K562 (cell line): ENCODE measurements around the gene TBC1D2B. TPM values are rescaled to one million over a fixed set of nuclear protein-coding genes. Genes with fewer than 3 reads are reported as not detected.

Experiments
- ATAC-seq: fragments of 200-7000 bp; cut with Tn5 transposase; 3 replicates; pipeline ENCODE4 v1.9.1; 2020; ENCODE audit warnings: moderate library complexity
- BruUV-seq: library from RNA; stranded (reverse); fragments of 400-500 nt; replicated peaks from 2 replicates; lab custom pipeline; 2021; lab: Mats Ljungman, UMichigan
- CTCF ChIA-PET: fragments of 300-600 bp; formaldehyde crosslinking; extraction: SDS; loops from one replicate; lab custom pipeline; 2021; ENCODE audit warnings: low intra/inter-chr PET ratio; lab: Yijun Ruan, JAX
- POLR2A ChIA-PET: fragments of 300-600, 350-650 bp; sonication (Branson Sonifier 250); formaldehyde crosslinking; extraction: SDS; loops from one replicate; lab custom pipeline; 2021; ENCODE audit warnings: antibody characterized with exemption, inconsistent platforms; lab: Yijun Ruan, JAX
- DNase-seq, 4 experiments: peaks; one replicate each; pipeline versions ENCODE4 v3.0.0 to v3.0.0-alpha.2; 2011 to 2018; ENCODE audit warnings: low spot score in 3 of 4, mixed read lengths in 3 of 4; ENCODE audit errors: extremely low read depth in 1 of 4
- FAIRE-seq: peaks from 2 replicates; lab custom pipeline; 2011; peaks lifted over from hg19 to GRCh38; lab: Jason Lieb, UNC
- H2AFZ ChIP-seq: 2 replicates; pipeline ENCODE4 v1.6.0; 2011; ENCODE audit warnings: low read depth, low read length, control low read depth, inconsistent platforms
- H3K27ac ChIP-seq: fragments of 200-600 bp; 3 replicates; pipeline ENCODE4 v1.8.0; 2011; ENCODE audit warnings: low read depth, mild to moderate bottlenecking, control low read depth, inconsistent platforms, low read length, moderate library complexity, mixed read lengths; ENCODE audit errors: extremely low read depth
- H3K27me3 ChIP-seq, 2 experiments: fragments of 300-600 bp in 1 of 2; 2 replicates in 1 of 2; 3 replicates in 1 of 2; pipeline versions ENCODE4 v1.6.0 to v1.8.0; 2011; ENCODE audit warnings: inconsistent platforms in 2 of 2, low read length in 2 of 2, mild to moderate bottlenecking in 1 of 2, mixed read lengths in 1 of 2, moderate library complexity in 1 of 2; ENCODE audit not compliant: control insufficient read depth in 2 of 2, insufficient read depth in 2 of 2
- H3K36me3 ChIP-seq: fragments of 300-600 bp; 3 replicates; pipeline ENCODE4 v1.8.0; 2011; ENCODE audit warnings: mild to moderate bottlenecking, low read length, inconsistent platforms; ENCODE audit not compliant: control insufficient read depth, insufficient read depth
- H3K4me1 ChIP-seq, 2 experiments: fragments of 200-600 bp in 1 of 2; replicated peaks in 1 of 2; 2 replicates in 1 of 2; 3 replicates in 1 of 2; pipeline versions ENCODE4 v1.5.1 to v1.8.0; 2011; ENCODE audit warnings: inconsistent platforms in 2 of 2, low read length in 2 of 2, mild to moderate bottlenecking in 1 of 2, mixed read lengths in 1 of 2, moderate library complexity in 1 of 2; ENCODE audit not compliant: control insufficient read depth in 2 of 2, insufficient read depth in 2 of 2
- H3K4me2 ChIP-seq: 2 replicates; pipeline ENCODE4 v1.6.1; 2011; ENCODE audit warnings: low read length, control low read depth, inconsistent platforms, mixed read lengths; ENCODE audit not compliant: insufficient read depth
- H3K4me3 ChIP-seq: fragments of 200-600 bp; sonication (generic), shearing (Covaris generic); 2 replicates; pipeline ENCODE4 v1.5.1; 2016; ENCODE audit warnings: control low read depth, inconsistent platforms
- H3K79me2 ChIP-seq: fragments of 200-600 bp; 3 replicates; pipeline ENCODE4 v1.8.0; 2011; ENCODE audit warnings: low read length, inconsistent platforms; ENCODE audit not compliant: control insufficient read depth, insufficient read depth
- H3K9ac ChIP-seq, 2 experiments: 2 replicates each; pipeline versions ENCODE4 v1.6.0 to v1.6.1; 2011; ENCODE audit warnings: low read depth in 2 of 2, low read length in 2 of 2, control low read depth in 1 of 2, inconsistent platforms in 1 of 2, mild to moderate bottlenecking in 1 of 2, mixed read lengths in 1 of 2; ENCODE audit not compliant: insufficient read depth in 1 of 2
- H3K9me1 ChIP-seq: one replicate; pipeline ENCODE4 v1.6.0; 2011; ENCODE audit warnings: inconsistent platforms, mild to moderate bottlenecking, low read length, moderate library complexity; ENCODE audit not compliant: control insufficient read depth, insufficient read depth
- H3K9me3 ChIP-seq: replicated peaks from 2 replicates; pipeline ENCODE4 v1.5.1; 2011; ENCODE audit warnings: low read depth, low read length, inconsistent platforms; ENCODE audit not compliant: control insufficient read depth, insufficient read depth
- H4K20me1 ChIP-seq: replicated peaks from 2 replicates; pipeline ENCODE4 v1.6.1; 2011; ENCODE audit warnings: low read length, inconsistent platforms, mixed read lengths; ENCODE audit not compliant: control insufficient read depth, insufficient read depth
- CREM ChIP-seq: IDR thresholded peaks from 2 replicates; pipeline ENCODE4 v1.6.1; 2014; ENCODE audit warnings: antibody characterized with exemption, low read depth
- WGBS: fragments of 100-300 bp; shearing (Covaris generic); methylation state at CpG from one replicate; pipeline ENCODE4 v1.1.6; 2016; ENCODE audit warnings: low coverage, mixed read lengths; ENCODE audit not compliant: insufficient coverage; ENCODE audit errors: missing lambda C conversion rate; 5-methylcytosine and 5-hydroxymethylcytosine counted together
- in situ Hi-C: fragments of 300-500 bp; cut with MboI; formaldehyde crosslinking; loops from 4 replicates; pipeline ENCODE4 v1.15.0; 2018; ENCODE audit warnings: inconsistent platforms, mixed read lengths
- intact Hi-C: fragments of 100-400 bp; cut with micrococcal nuclease; formaldehyde crosslinking; loops from 2 replicates; pipeline ENCODE4 v1.14.2; 2022
- polyA plus RNA-seq, 8 experiments: library from polyadenylated mRNA; depleted of rRNA in 4 of 8; stranded (reverse) in 5 of 8; unstranded in 3 of 8; fragments of >200 nt; fragmentation: Nextera tagmentation in 2 of 8; fragmentation: Illumina TruSeq in 1 of 8; extraction: Ambion mirVana in 2 of 8; extraction: Trizol in 1 of 8; gene quantifications; 2 replicates each; pipeline versions ENCODE4 v1.2.1 to v1.2.3, GENCODE V29; 2011 to 2014; ENCODE audit warnings: inconsistent platforms in 1 of 8, missing spikeins in 1 of 8
- total RNA-seq, 7 experiments: library from RNA; depleted of rRNA in 6 of 7; stranded (reverse); fragments of >200 nt in 6 of 7; fragmentation: Illumina TruSeq in 2 of 7; extraction: Trizol in 2 of 7; gene quantifications; 2 replicates each; pipeline versions ENCODE4 v1.2.1 to v1.2.3, GENCODE V29; 2011 to 2021; ENCODE audit warnings: low replicate concordance in 1 of 7
- TF ChIP-seq, protein P1 (sequence below): sonication (generic); formaldehyde crosslinking; IDR thresholded peaks from 2 replicates; pipeline ENCODE4 v1.8.1; 2023; ENCODE audit warnings: mild to moderate bottlenecking, missing genetic modification reagents
- TF ChIP-seq, protein P2 (sequence below), 2 experiments: IDR thresholded peaks; 2 replicates each; pipeline ENCODE4 v1.6.1; 2011; ENCODE audit warnings: borderline replicate concordance in 1 of 2, control low read depth in 1 of 2, low read depth in 1 of 2, low read length in 1 of 2, mild to moderate bottlenecking in 1 of 2, mixed read lengths in 1 of 2, moderate library complexity in 1 of 2; ENCODE audit not compliant: insufficient read depth in 1 of 2, insufficient read length in 1 of 2, poor library complexity in 1 of 2, severe bottlenecking in 1 of 2; ENCODE audit errors: extremely low read depth in 1 of 2
- TF ChIP-seq, protein P3 (sequence below): sonication (generic); formaldehyde crosslinking; IDR thresholded peaks from 2 replicates; pipeline ENCODE4 v1.5.0; 2020; ENCODE audit warnings: missing genetic modification reagents
- TF ChIP-seq, protein P4 (sequence below): sonication (generic); formaldehyde crosslinking; IDR thresholded peaks from 2 replicates; pipeline ENCODE4 v1.8.0; 2022; ENCODE audit warnings: mild to moderate bottlenecking, missing genetic modification reagents

Gene TBC1D2B
- total and polyA plus RNA-seq, 9 of the 15 experiments (the other 6 are each of a cell fraction or from before 2014, with no cell fraction given), result 0.15 to 16.3 (median 8.9) TPM

DNA sequence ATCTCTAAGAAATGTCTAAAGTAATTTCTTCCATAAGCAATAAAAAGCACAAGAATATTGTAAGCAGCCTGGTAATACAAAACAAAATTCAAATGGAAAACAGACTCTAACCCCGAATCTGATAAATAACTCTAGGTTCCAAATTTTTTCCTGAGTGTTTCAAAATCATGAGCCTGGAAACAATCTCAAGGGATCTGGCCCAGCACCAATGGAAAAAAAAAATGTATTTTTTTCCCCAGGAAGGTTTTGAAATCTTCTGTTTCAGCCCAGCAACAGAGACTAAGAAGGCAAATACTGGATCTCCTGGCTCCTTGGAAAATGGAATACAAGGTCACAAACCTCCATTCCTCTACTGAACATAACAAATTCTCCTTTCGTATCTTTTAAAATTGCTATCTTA, 13.0 kb downstream of the TBC1D2B start:
- Histone ChIP-seq H3K4me3 (no peak overlapping the region), H3K9me3 (no peaks in the 10 kb centered on the region), H3K4me2 (no peak overlapping the region), H2AFZ (no peak overlapping the region), H3K27ac (no peak overlapping the region), H3K4me1 (peaks cover 0 to 29% of the 10 kb centered on the region in 2 experiments; a peak in 4 of 5 replicates), H3K27me3 (no peaks in the 10 kb centered on the region), H3K36me3 (no peaks in the 10 kb centered on the region), H3K79me2 (peaks cover 22% of the 10 kb centered on the region; the same call in 2 of the 3 replicates), H4K20me1 (peaks cover 10% of the 10 kb centered on the region), H3K9ac (no peak overlapping the region), H3K9me1 (no peaks in the 10 kb centered on the region)
- BruUV-seq, result no TSS peak
- ChIA-PET CTCF (no interaction called here), POLR2A (no interaction called here)
- intact Hi-C loops (no loop called here), in situ Hi-C loops (no loop called here)
- no peak for FAIRE-seq
- no peak for ATAC-seq
- TF ChIP-seq CREM, result no peak
- TF ChIP-seq, protein P1, sequence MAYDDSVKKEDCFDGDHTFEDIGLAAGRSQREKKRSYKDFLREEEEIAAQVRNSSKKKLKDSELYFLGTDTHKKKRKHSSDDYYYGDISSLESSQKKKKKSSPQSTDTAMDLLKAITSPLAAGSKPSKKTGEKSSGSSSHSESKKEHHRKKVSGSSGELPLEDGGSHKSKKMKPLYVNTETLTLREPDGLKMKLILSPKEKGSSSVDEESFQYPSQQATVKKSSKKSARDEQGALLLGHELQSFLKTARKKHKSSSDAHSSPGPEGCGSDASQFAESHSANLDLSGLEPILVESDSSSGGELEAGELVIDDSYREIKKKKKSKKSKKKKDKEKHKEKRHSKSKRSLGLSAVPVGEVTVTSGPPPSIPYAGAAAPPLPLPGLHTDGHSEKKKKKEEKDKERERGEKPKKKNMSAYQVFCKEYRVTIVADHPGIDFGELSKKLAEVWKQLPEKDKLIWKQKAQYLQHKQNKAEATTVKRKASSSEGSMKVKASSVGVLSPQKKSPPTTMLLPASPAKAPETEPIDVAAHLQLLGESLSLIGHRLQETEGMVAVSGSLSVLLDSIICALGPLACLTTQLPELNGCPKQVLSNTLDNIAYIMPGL, result no peak
- TF ChIP-seq, protein P2, sequence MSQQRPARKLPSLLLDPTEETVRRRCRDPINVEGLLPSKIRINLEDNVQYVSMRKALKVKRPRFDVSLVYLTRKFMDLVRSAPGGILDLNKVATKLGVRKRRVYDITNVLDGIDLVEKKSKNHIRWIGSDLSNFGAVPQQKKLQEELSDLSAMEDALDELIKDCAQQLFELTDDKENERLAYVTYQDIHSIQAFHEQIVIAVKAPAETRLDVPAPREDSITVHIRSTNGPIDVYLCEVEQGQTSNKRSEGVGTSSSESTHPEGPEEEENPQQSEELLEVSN (IDR thresholded peaks at IDR 0.05; ENCODE audit: borderline replicate concordance in 1 of 2, extremely low read depth in 1 of 2, insufficient read depth in 1 of 2, insufficient read length in 1 of 2, low read depth in 1 of 2, low read length in 1 of 2, poor library complexity in 1 of 2, severe bottlenecking in 1 of 2), result no peak
- TF ChIP-seq, protein P3, sequence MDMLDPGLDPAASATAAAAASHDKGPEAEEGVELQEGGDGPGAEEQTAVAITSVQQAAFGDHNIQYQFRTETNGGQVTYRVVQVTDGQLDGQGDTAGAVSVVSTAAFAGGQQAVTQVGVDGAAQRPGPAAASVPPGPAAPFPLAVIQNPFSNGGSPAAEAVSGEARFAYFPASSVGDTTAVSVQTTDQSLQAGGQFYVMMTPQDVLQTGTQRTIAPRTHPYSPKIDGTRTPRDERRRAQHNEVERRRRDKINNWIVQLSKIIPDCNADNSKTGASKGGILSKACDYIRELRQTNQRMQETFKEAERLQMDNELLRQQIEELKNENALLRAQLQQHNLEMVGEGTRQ (CRISPR knock-in tag), result no peak
- TF ChIP-seq, protein P4, sequence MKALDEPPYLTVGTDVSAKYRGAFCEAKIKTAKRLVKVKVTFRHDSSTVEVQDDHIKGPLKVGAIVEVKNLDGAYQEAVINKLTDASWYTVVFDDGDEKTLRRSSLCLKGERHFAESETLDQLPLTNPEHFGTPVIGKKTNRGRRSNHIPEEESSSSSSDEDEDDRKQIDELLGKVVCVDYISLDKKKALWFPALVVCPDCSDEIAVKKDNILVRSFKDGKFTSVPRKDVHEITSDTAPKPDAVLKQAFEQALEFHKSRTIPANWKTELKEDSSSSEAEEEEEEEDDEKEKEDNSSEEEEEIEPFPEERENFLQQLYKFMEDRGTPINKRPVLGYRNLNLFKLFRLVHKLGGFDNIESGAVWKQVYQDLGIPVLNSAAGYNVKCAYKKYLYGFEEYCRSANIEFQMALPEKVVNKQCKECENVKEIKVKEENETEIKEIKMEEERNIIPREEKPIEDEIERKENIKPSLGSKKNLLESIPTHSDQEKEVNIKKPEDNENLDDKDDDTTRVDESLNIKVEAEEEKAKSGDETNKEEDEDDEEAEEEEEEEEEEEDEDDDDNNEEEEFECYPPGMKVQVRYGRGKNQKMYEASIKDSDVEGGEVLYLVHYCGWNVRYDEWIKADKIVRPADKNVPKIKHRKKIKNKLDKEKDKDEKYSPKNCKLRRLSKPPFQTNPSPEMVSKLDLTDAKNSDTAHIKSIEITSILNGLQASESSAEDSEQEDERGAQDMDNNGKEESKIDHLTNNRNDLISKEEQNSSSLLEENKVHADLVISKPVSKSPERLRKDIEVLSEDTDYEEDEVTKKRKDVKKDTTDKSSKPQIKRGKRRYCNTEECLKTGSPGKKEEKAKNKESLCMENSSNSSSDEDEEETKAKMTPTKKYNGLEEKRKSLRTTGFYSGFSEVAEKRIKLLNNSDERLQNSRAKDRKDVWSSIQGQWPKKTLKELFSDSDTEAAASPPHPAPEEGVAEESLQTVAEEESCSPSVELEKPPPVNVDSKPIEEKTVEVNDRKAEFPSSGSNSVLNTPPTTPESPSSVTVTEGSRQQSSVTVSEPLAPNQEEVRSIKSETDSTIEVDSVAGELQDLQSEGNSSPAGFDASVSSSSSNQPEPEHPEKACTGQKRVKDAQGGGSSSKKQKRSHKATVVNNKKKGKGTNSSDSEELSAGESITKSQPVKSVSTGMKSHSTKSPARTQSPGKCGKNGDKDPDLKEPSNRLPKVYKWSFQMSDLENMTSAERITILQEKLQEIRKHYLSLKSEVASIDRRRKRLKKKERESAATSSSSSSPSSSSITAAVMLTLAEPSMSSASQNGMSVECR (CRISPR knock-in tag), result no peak
- DNase-seq, result no peak
- WGBS, result 56% methylated on average over 2 of the region's 2 CpGs
